Measurements from ENCODE around the gene PEPD. TPM values are rescaled to one million over a fixed set of nuclear protein-coding genes. Genes with fewer than 3 reads are reported as not detected.

The PEPD gene
- total RNA-seq, 1 donor from 2014 or later = 84.7 TPM

DNA sequence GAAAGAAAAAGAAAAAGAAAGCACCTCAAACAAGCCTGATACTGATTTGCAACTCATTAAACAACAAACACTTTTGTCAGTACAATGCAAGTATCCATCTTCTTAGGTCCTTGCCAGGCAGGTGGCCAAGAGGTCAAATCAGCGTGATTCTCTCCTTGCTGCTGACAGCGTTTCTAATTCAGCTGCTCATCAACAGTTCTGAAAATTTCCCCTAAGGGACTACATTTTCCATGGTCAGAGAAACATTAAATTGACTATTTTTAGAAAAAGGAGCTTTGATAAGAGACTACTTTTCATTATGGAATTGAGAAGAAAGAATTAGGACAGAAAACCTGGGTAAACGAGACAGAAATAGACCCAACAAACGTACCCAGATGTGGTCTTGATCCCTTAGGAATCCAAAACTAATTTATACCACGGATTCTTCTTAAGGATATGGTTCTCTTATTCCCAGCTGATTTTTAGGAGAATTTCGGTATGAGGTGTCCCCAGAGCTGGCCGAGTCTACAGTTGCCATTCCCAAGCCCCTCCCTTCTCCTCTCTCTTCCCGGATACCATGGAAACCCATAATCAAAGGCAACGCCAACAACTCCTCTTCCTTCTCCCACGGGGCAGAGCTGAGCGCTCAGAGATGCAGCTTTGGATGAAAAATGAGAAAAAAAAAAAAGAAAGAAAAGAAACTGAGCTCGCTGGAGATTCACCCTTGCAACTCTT, 177.6 kb downstream of the PEPD start:
- Mint-ChIP-seq H3K4me1 (ENCODE audit: unreplicated experiment) (peaks cover 9% of the 10 kb centered on the region), H3K4me3 (peak overlapping the region; percentile 2), H3K27me3 (peaks cover 49% of the 10 kb centered on the region), H3K9me3 (no peaks in the 10 kb centered on the region), H3K27ac (no peak overlapping the region), H3K36me3 (no peaks in the 10 kb centered on the region)
- TF ChIP-seq, protein P1, sequence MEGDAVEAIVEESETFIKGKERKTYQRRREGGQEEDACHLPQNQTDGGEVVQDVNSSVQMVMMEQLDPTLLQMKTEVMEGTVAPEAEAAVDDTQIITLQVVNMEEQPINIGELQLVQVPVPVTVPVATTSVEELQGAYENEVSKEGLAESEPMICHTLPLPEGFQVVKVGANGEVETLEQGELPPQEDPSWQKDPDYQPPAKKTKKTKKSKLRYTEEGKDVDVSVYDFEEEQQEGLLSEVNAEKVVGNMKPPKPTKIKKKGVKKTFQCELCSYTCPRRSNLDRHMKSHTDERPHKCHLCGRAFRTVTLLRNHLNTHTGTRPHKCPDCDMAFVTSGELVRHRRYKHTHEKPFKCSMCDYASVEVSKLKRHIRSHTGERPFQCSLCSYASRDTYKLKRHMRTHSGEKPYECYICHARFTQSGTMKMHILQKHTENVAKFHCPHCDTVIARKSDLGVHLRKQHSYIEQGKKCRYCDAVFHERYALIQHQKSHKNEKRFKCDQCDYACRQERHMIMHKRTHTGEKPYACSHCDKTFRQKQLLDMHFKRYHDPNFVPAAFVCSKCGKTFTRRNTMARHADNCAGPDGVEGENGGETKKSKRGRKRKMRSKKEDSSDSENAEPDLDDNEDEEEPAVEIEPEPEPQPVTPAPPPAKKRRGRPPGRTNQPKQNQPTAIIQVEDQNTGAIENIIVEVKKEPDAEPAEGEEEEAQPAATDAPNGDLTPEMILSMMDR (conservative IDR thresholded peaks at IDR 0.05) = no peak
- no peak for DNase-seq (ENCODE audit: extremely low spot score, unreplicated experiment)

DNA sequence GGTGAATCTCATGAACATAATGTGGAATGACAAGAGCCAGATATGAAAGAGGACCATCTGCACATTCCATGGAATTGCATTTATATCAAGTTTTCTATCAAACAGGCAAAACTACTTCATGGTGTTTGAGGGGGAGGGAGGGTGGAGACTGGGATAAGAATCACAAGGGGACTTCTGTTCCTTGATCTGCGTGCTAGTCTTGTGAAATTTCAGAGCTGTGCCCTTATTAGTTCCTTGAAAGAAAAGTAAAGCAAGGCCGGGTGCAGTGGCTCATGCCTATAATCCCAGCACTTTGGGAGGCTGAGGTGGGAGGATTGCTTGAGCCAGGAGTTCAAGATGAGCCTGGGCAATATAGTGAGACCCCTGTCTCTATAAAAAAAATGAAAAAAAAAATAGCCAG, 178.3 kb downstream of the PEPD start:
- no peak for DNase-seq (ENCODE audit: extremely low spot score, unreplicated experiment)
- Mint-ChIP-seq H3K27me3 (peaks cover 51% of the 10 kb centered on the region), H3K9me3 (no peaks in the 10 kb centered on the region), H3K27ac (no peak overlapping the region), H3K36me3 (no peaks in the 10 kb centered on the region), H3K4me1 (ENCODE audit: unreplicated experiment) (peaks cover 9% of the 10 kb centered on the region), H3K4me3 (no peak overlapping the region)
- TF ChIP-seq, protein P1 (conservative IDR thresholded peaks at IDR 0.05) = no peak

- H3K27ac Mint-ChIP-seq = no peak overlapping the region
- H3K36me3 Mint-ChIP-seq = no peaks in the 10 kb centered on the region
- peaks cover 9% of the 10 kb centered on the region for H3K4me1 Mint-ChIP-seq (ENCODE audit: unreplicated experiment)
- H3K27me3 Mint-ChIP-seq = peaks cover 47% of the 10 kb centered on the region
- TF ChIP-seq, protein P1 (conservative IDR thresholded peaks at IDR 0.05) = no peak
- H3K9me3 Mint-ChIP-seq = no peaks in the 10 kb centered on the region
- DNase-seq (ENCODE audit: extremely low spot score, unreplicated experiment) = no peak
- H3K4me3 Mint-ChIP-seq = no peak overlapping the region
These were observed 180.6 kb downstream of the PEPD start for GRCh38 chr19:33340991-33341390.

DNA sequence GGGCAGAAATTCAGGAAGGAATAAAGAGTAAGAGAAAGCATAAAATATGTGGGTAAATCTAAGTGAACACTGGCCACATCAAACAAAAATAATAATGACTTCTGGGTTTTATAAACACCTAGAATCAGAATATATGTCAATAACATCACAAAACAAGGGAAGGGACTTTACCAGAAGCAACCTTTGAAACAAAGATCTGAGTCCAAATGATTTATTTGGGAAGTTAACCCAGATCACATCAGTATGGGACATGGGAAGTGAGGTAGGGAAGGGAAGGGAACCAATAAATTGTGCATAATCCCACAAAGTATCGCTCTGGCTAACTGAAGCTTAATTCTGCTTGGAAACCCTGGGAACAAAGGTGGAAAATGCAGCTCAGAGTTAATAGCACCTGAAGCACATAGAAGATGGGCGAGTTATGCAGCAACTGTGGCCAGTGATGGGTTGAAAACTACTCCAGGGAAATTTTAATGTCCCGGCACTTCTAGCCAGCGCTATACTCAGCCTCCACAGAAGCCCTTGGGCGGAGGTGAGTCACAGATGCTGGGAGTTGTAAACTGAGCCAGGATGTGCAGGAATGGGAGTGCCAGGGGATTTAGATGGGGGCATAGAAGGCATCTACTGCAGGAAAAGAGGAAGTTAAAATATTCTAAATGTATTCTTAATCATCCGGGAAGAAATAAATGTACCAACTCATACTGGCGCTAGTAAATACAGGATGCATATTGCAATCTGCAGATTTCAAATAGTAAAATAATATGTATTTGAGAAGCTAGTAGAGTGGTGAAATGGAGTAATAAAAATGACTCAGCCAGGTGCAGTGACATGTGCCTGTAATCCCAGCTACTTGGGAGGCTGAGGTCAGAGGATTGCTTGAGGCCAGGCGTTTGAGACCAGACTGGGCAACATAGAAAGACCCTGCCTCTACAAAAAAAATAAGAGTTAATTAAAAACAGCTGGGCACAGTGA, 182.3 kb downstream of the PEPD start:
- H3K36me3 Mint-ChIP-seq = no peaks in the 10 kb centered on the region
- no peak overlapping the region for H3K27ac Mint-ChIP-seq
- H3K4me1 Mint-ChIP-seq (ENCODE audit: unreplicated experiment) = peaks cover 3% of the 10 kb centered on the region
- no peaks in the 10 kb centered on the region for H3K9me3 Mint-ChIP-seq
- H3K27me3 Mint-ChIP-seq = peaks cover 32% of the 10 kb centered on the region
- TF ChIP-seq, protein P1 (conservative IDR thresholded peaks at IDR 0.05) = no peak
- H3K4me3 Mint-ChIP-seq = no peak overlapping the region
- no peak for DNase-seq (ENCODE audit: extremely low spot score, unreplicated experiment)

Other genes starting within 250 kb of the PEPD start
- 24.4 and 50.4 TPM in 2 replicates for gene CEBPA, start 219.3 kb downstream of the PEPD start, total RNA-seq (ENCODE audit: low replicate concordance)
- 28.7 and 30.1 TPM in 2 replicates for gene CEBPG, start 148.1 kb downstream of the PEPD start, total RNA-seq (ENCODE audit: low replicate concordance)
- gene CHST8, start 100.2 kb upstream of the PEPD start, total RNA-seq (ENCODE audit: low replicate concordance) = 5.7 and 10.8 TPM in 2 replicates

All from type B pancreatic cell (in vitro differentiated cells).